GM21737 (cell line): ENCODE results near the gene PLSCR2.
"Not testable (repeated sequence)": the region's sequence is repeated elsewhere in the genome, so short reads cannot be mapped to it uniquely, and the experiment has no call there.

Experiments
- ATAC-seq: cut with Tn5 transposase; IDR thresholded peaks from one replicate; pipeline ENCODE4 v1.9.1; 2021; ENCODE audit warnings: mild to moderate bottlenecking, moderate library complexity; ENCODE audit not compliant: unreplicated experiment

Gene PLSCR2

GRCh38 chr3:146491303-146491702, 21.9 kb upstream of the PLSCR2 start:
- no peak for ATAC-seq

GRCh38 chr3:146485297-146485696, 15.9 kb upstream of the PLSCR2 start:
- ATAC-seq, result no peak

- ATAC-seq, result no peak
Observed at GRCh38 chr3:146476094-146476740, 6.9 kb upstream of the PLSCR2 start.

GRCh38 chr3:146474976-146475375, 5.6 kb upstream of the PLSCR2 start:
- ATAC-seq, result not testable (repeated sequence)

- no peak for ATAC-seq
Observed at GRCh38 chr3:146473726-146474125, 4.4 kb upstream of the PLSCR2 start.

GRCh38 chr3:146472611-146473010, 3.2 kb upstream of the PLSCR2 start:
- ATAC-seq, result no peak

GRCh38 chr3:146471012-146471411, 1.7 kb upstream of the PLSCR2 start:
- ATAC-seq, result no peak

GRCh38 chr3:146470425-146470990, 1.1 kb upstream of the PLSCR2 start:
- no peak for ATAC-seq

GRCh38 chr3:146468671-146469149, 651 bp downstream of the PLSCR2 start:
- ATAC-seq, result no peak

GRCh38 chr3:146468234-146468633, 1.1 kb downstream of the PLSCR2 start:
- no peak for ATAC-seq

GRCh38 chr3:146466604-146467003, 2.8 kb downstream of the PLSCR2 start:
- ATAC-seq, result no peak

GRCh38 chr3:146465693-146466465, 3.5 kb downstream of the PLSCR2 start:
- no peak for ATAC-seq

GRCh38 chr3:146464783-146465182, 4.6 kb downstream of the PLSCR2 start:
- no peak for ATAC-seq

- ATAC-seq, result no peak
Observed at GRCh38 chr3:146464005-146464595, 5.3 kb downstream of the PLSCR2 start.

- no peak for ATAC-seq
Observed at GRCh38 chr3:146454796-146455195, 14.6 kb downstream of the PLSCR2 start.

- no peak for ATAC-seq
Observed at GRCh38 chr3:146449613-146450012, 19.7 kb downstream of the PLSCR2 start.

- ATAC-seq, result no peak
Observed at GRCh38 chr3:146449076-146449475, 20.3 kb downstream of the PLSCR2 start.

GRCh38 chr3:146446026-146446425, 23.3 kb downstream of the PLSCR2 start:
- no peak for ATAC-seq

- ATAC-seq, result not testable (repeated sequence)
Observed at GRCh38 chr3:146440310-146440709, 29.1 kb downstream of the PLSCR2 start.

- ATAC-seq, result no peak
Observed at GRCh38 chr3:146432066-146432465, 37.3 kb downstream of the PLSCR2 start.

GRCh38 chr3:146431240-146431639, 38.1 kb downstream of the PLSCR2 start:
- no peak for ATAC-seq

- no peak for ATAC-seq
Observed at GRCh38 chr3:146425341-146425740, 44.0 kb downstream of the PLSCR2 start.
